Neural progenitor cell (in vitro differentiated cells): ENCODE data around the gene FUT3. TPM values are rescaled to one million over a fixed set of nuclear protein-coding genes. Genes with fewer than 3 reads are reported as not detected.
"Not testable (repeated sequence)": the region's sequence is repeated elsewhere in the genome, so short reads cannot be mapped to it uniquely, and the experiment has no call there.

Experiments used
- DNase-seq: peaks from one replicate; pipeline ENCODE4 v3.0.0-alpha.2; 2016; ENCODE audit warnings: low spot score
- H2AFZ ChIP-seq: fragments of 200-600 bp; sonication (generic); replicated peaks from 2 replicates; pipeline ENCODE4 v1.6.1; 2016; ENCODE audit warnings: antibody characterized with exemption
- H3F3A ChIP-seq: fragments of 200-600 bp; sonication (generic); 2 replicates; pipeline ENCODE4 v1.6.1; 2016; ENCODE audit warnings: antibody characterized with exemption, low read depth
- H3K27ac ChIP-seq: fragments of 200-600 bp; sonication (generic); 2 replicates; pipeline ENCODE4 v1.5.1; 2016; ENCODE audit warnings: mild to moderate bottlenecking
- H3K27me3 ChIP-seq: fragments of 200-600 bp; sonication (generic); 2 replicates; pipeline ENCODE4 v1.6.1; 2016; ENCODE audit warnings: mild to moderate bottlenecking, moderate library complexity
- H3K36me3 ChIP-seq: fragments of 200-600 bp; sonication (generic); 2 replicates; pipeline ENCODE4 v1.5.1; 2016
- H3K4me1 ChIP-seq: fragments of 200-600 bp; sonication (generic); 2 replicates; pipeline ENCODE4 v1.6.1; 2016; ENCODE audit warnings: mixed run types
- H3K4me2 ChIP-seq: fragments of 200-600 bp; sonication (generic); 2 replicates; pipeline ENCODE4 v1.6.1; 2016
- H3K4me3 ChIP-seq: fragments of 200-600 bp; sonication (generic); 2 replicates; pipeline ENCODE4 v1.5.1; 2016
- H3K79me2 ChIP-seq: fragments of 200-600 bp; sonication (generic); 2 replicates; pipeline ENCODE4 v1.6.1; 2016; ENCODE audit warnings: low read depth
- H3K9ac ChIP-seq: fragments of 200-600 bp; sonication (generic); 2 replicates; pipeline ENCODE4 v1.6.1; 2016
- H3K9me3 ChIP-seq: fragments of 200-600 bp; sonication (generic); 2 replicates; pipeline ENCODE4 v1.5.1; 2016; ENCODE audit warnings: low read depth
- H4K20me1 ChIP-seq: fragments of 200-600 bp; sonication (generic); 2 replicates; pipeline ENCODE4 v1.6.1; 2016; ENCODE audit warnings: low read depth
- H3K27ac Mint-ChIP-seq: 3 replicates; pipeline ENCODE4 v1.8.0; 2021; ENCODE audit warnings: mixed read lengths
- H3K27me3 Mint-ChIP-seq: 2 replicates; pipeline ENCODE4 v1.8.0; 2022; ENCODE audit warnings: low read depth, mild to moderate bottlenecking, inconsistent platforms, moderate library complexity, mixed read lengths; ENCODE audit not compliant: insufficient read depth
- H3K36me3 Mint-ChIP-seq: 3 replicates; pipeline ENCODE4 v1.8.0; 2021; ENCODE audit warnings: mixed read lengths
- H3K4me1 Mint-ChIP-seq: 3 replicates; pipeline ENCODE4 v1.8.0; 2021; ENCODE audit warnings: mixed read lengths
- H3K4me3 Mint-ChIP-seq: 3 replicates; pipeline ENCODE4 v1.8.0; 2021; ENCODE audit warnings: mild to moderate bottlenecking, moderate library complexity, mixed read lengths
- H3K9me3 Mint-ChIP-seq: 3 replicates; pipeline ENCODE4 v1.8.0; 2020; ENCODE audit warnings: mixed read lengths
- EZH2 ChIP-seq: fragments of 200-600 bp; sonication (generic); IDR thresholded peaks from 2 replicates; pipeline ENCODE4 v1.6.1; 2017; ENCODE audit warnings: antibody characterized with exemption, mild to moderate bottlenecking, moderate library complexity
- EZH2phosphoT487 ChIP-seq: fragments of 200-600 bp; sonication (generic); IDR thresholded peaks from 2 replicates; pipeline ENCODE4 v1.6.1; 2017; ENCODE audit warnings: antibody characterized with exemption
- total RNA-seq: library from RNA; depleted of rRNA; stranded (reverse); fragments of >200 nt; gene quantifications from 2 replicates; pipeline ENCODE4 v1.2.3, GENCODE V29; 2015; ENCODE audit warnings: low replicate concordance
- TF ChIP-seq, protein P1 (sequence below): fragments of 200-600 bp; sonication (generic); IDR thresholded peaks from 2 replicates; pipeline ENCODE4 v1.5.1; 2017; ENCODE audit warnings: antibody characterized with exemption, mild to moderate bottlenecking

The FUT3 gene
- total RNA-seq, 1 donor from 2014 or later = not detected

DNA sequence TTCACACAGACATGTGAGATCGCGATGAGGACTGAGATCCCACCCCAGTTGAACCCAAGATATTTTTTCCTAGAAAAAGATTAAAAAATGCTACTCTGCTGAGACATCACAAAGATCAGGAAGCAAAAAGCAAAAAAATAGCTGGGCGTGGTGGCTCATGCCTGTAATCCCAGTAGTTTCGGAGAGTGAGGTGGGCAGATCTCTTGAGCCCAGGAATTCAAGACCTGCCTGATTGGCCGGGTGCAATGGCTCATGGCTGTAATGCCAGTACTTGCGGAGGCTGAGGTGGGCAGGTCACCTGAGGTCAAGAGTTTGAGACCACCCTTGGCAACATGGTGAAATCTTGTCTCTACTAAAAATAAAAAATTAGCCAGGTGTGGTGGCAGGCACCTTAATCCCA is 1.1 kb downstream of the FUT3 start:
- no peak for TF ChIP-seq EZH2phosphoT487
- TF ChIP-seq, protein P1, sequence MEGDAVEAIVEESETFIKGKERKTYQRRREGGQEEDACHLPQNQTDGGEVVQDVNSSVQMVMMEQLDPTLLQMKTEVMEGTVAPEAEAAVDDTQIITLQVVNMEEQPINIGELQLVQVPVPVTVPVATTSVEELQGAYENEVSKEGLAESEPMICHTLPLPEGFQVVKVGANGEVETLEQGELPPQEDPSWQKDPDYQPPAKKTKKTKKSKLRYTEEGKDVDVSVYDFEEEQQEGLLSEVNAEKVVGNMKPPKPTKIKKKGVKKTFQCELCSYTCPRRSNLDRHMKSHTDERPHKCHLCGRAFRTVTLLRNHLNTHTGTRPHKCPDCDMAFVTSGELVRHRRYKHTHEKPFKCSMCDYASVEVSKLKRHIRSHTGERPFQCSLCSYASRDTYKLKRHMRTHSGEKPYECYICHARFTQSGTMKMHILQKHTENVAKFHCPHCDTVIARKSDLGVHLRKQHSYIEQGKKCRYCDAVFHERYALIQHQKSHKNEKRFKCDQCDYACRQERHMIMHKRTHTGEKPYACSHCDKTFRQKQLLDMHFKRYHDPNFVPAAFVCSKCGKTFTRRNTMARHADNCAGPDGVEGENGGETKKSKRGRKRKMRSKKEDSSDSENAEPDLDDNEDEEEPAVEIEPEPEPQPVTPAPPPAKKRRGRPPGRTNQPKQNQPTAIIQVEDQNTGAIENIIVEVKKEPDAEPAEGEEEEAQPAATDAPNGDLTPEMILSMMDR = no peak
- no peak for TF ChIP-seq EZH2
- Histone ChIP-seq H3K79me2 (no peaks in the 10 kb centered on the region), H3K27me3 (no peaks in the 10 kb centered on the region), H3K9me3 (no peaks in the 10 kb centered on the region), H2AFZ (no peak overlapping the region), H3K27ac (no peak overlapping the region), H3K36me3 (no peaks in the 10 kb centered on the region), H4K20me1 (no peaks in the 10 kb centered on the region), H3F3A (no peaks in the 10 kb centered on the region), H3K4me3 (no peak overlapping the region), H3K4me2 (no peak overlapping the region), H3K4me1 (peaks cover 15% of the 10 kb centered on the region), H3K9ac (no peak overlapping the region)
- no peaks in the 10 kb centered on the region for H3K27me3 Mint-ChIP-seq
- no peak for DNase-seq
- no peaks in the 10 kb centered on the region for H3K4me1 Mint-ChIP-seq
- H3K36me3 Mint-ChIP-seq = no peaks in the 10 kb centered on the region
- H3K27ac Mint-ChIP-seq = no peak overlapping the region
- peaks cover 6% of the 10 kb centered on the region for H3K9me3 Mint-ChIP-seq
- H3K4me3 Mint-ChIP-seq = no peak overlapping the region

DNA sequence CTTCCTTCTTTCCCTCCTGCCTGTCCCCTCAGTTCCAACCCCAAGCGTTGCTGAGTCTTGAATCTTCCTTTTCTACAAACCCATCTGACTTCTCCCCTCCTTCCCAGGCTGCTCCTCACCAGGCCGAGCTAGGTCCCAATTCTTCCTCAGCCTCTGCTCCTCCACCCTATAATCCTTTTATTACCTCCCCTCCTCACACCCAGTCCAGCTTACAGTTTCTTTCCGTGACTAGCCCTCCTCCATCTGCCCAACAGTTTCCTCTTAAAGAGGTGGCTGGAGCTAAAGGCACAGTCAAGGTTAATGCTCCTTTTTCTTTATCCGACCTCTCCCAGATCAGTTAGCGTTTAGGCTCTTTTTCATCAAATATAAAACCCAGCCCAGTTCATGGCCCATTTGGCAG is 2.6 kb downstream of the FUT3 start:
- H3K27ac ChIP-seq, DNase-seq, H3K4me1 Mint-ChIP-seq, H3K27me3 Mint-ChIP-seq, H3K27ac Mint-ChIP-seq, H3K27me3 ChIP-seq, H3K4me3 Mint-ChIP-seq, H3K9ac ChIP-seq, H3K4me3 ChIP-seq, H3K4me2 ChIP-seq, H4K20me1 ChIP-seq, H3F3A ChIP-seq, H3K36me3 ChIP-seq, H3K4me1 ChIP-seq, H3K36me3 Mint-ChIP-seq, H3K79me2 ChIP-seq, H2AFZ ChIP-seq, H3K9me3 Mint-ChIP-seq, H3K9me3 ChIP-seq: not testable (repeated sequence)

DNA sequence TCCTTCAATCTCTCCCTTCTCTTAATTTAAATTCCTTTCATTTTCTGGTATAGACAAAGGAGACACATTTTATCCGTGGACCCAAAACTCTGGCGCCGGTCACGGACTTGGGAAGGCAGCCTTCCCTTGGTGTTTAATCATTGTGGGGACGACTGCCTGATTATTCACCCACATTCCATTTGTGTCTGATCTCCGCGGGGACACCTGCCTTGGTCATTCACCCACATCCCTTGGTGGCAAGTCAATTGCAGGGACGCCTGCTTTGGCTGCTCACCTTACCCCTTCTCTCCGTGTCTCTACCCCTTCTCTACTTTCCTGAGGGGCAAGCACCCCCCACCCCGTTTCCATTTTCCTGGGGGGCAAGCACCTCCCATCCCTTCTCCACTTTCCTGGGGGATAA is 3.4 kb downstream of the FUT3 start:
- H3K4me2 ChIP-seq, H3K9ac ChIP-seq, H3K9me3 ChIP-seq, H3K4me3 ChIP-seq, H3K27me3 Mint-ChIP-seq, H3F3A ChIP-seq, H3K27ac ChIP-seq, H3K4me3 Mint-ChIP-seq, H3K79me2 ChIP-seq, H3K9me3 Mint-ChIP-seq, H4K20me1 ChIP-seq, H3K36me3 Mint-ChIP-seq, H3K27me3 ChIP-seq, DNase-seq, H3K27ac Mint-ChIP-seq, H3K4me1 ChIP-seq, H3K36me3 ChIP-seq, H2AFZ ChIP-seq, H3K4me1 Mint-ChIP-seq: not testable (repeated sequence)

DNA sequence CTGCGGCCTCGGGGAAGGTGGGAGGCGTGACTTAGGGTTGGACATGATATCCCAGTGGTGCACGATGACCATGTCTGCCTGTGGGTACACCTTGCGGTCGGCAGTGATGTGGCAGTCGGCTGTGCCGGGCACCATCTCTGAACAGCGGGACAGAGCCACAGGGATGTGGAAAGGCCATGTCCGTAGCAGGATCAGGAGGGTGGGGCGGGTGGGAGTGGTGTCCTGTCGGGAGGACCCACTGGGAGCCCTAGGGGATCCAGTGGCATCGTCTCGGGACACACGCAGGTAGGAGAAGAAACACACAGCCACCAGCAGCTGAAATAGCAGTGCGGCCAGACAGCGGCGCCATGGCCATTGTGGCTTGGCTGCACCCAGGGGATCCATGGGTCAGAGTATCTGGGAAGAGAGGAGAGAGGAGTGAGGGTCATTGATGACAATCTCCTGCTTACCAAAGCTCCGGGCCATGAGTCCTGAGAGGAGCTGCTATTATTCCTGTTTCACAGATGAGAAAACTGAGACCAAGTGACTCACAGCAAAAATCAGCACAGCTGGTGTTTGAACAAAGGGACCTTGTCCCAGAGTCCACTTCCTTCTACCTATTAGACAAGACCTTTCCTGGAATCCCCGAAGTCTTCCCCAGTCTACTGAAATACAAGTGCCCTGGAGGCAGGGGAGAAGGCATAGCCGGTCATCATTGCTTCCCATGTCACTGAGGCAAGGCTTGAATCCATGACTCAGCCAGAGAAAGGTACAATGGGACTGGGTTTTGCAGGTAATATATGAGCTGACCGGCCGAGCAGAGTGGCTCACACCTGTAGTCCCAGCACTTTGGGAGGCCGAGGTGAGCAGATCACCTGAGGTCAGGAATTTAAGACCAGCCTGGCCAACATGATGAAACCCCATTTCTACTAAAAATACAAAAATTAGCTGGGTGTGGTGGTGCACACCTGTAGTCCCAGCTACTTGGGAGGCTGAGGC is 6.5 kb downstream of the FUT3 start:
- H3F3A ChIP-seq = no peaks in the 10 kb centered on the region
- no peaks in the 10 kb centered on the region for H3K27me3 ChIP-seq
- H3K9me3 ChIP-seq = no peaks in the 10 kb centered on the region
- H3K4me3 ChIP-seq = no peak overlapping the region
- Mint-ChIP-seq H3K27ac (no peak overlapping the region), H3K4me3 (no peak overlapping the region), H3K27me3 (peaks cover 11% of the 10 kb centered on the region), H3K9me3 (peaks cover 6% of the 10 kb centered on the region), H3K36me3 (no peaks in the 10 kb centered on the region), H3K4me1 (no peaks in the 10 kb centered on the region)
- TF ChIP-seq, protein P1 = no peak
- TF ChIP-seq EZH2 = no peak
- TF ChIP-seq EZH2phosphoT487 = no peak
- H3K4me2 ChIP-seq = no peak overlapping the region
- no peak overlapping the region for H3K27ac ChIP-seq
- no peaks in the 10 kb centered on the region for H3K79me2 ChIP-seq
- H3K36me3 ChIP-seq = no peaks in the 10 kb centered on the region
- H4K20me1 ChIP-seq = no peaks in the 10 kb centered on the region
- H3K9ac ChIP-seq = no peak overlapping the region
- H3K4me1 ChIP-seq = no peaks in the 10 kb centered on the region
- no peak overlapping the region for H2AFZ ChIP-seq
- DNase-seq = no peak
